Measurements from ENCODE around the gene POU3F3. TPM values are rescaled to one million over a fixed set of nuclear protein-coding genes. Genes with fewer than 3 reads are reported as not detected.

Gene POU3F3
- total RNA-seq, 2 donors from 2014 or later = 0.42 TPM; not detected in 1

GRCh38 chr2:104867813-104868504 lies 14.0 kb downstream of the POU3F3 start:
- intact Hi-C loops (cut with DNase I) = no loop called here
- DNase-seq = no peak
- Histone ChIP-seq H3K9me3 (no peaks in the 10 kb centered on the region), H3K4me1 (no peaks in the 10 kb centered on the region), H3K4me3 (no peak overlapping the region), H3K9ac (ENCODE audit: low read depth in 2 of 2, low read length in 2 of 2) (no peak overlapping the region), H3K36me3 (no peaks in the 10 kb centered on the region), H3K27ac (no peak overlapping the region), H3K27me3 (peaks cover 91% of the 10 kb centered on the region)
- TF ChIP-seq CTCF (IDR thresholded peaks at IDR 0.05) = no peak

DNA sequence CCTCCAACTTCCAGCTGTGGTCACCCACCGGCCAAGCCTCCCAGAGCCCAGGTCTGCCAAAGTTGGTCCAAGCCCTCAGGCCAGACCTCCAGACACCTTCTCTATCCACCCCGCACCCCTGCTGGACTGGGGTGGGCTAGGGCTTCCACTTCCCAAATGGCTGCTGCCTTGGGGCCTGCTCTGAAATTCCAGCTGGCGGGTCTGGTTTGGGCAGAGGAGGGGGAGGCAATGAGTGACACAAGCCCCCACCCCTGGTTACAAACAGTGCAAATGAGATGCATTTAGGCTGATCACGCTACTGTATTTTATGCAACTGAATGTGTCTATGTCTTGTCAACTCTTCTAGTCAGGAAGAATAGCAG lies 14.6 kb downstream of the POU3F3 start:
- Histone ChIP-seq H3K4me3 (no peak overlapping the region), H3K9me3 (no peaks in the 10 kb centered on the region), H3K4me1 (no peaks in the 10 kb centered on the region), H3K27me3 (peaks cover 86% of the 10 kb centered on the region), H3K9ac (ENCODE audit: low read depth in 2 of 2, low read length in 2 of 2) (no peak overlapping the region), H3K36me3 (no peaks in the 10 kb centered on the region), H3K27ac (no peak overlapping the region)
- DNase-seq = no peak
- intact Hi-C loops (cut with DNase I) = no loop called here
- no peak for TF ChIP-seq CTCF (IDR thresholded peaks at IDR 0.05)

GRCh38 chr2:104870100-104870975 lies 16.4 kb downstream of the POU3F3 start:
- intact Hi-C loops (cut with DNase I) = no loop called here
- H3K4me1 ChIP-seq = no peaks in the 10 kb centered on the region

GRCh38 chr2:104871649-104871971 lies 17.7 kb downstream of the POU3F3 start:
- no peak for DNase-seq
- Histone ChIP-seq H3K4me3 (no peak overlapping the region), H3K36me3 (no peaks in the 10 kb centered on the region), H3K9me3 (no peaks in the 10 kb centered on the region), H3K27ac (no peak overlapping the region), H3K9ac (ENCODE audit: low read depth in 2 of 2, low read length in 2 of 2) (no peak overlapping the region), H3K27me3 (peaks cover 64% of the 10 kb centered on the region), H3K4me1 (no peaks in the 10 kb centered on the region)
- intact Hi-C loops (cut with DNase I) = no loop called here
- TF ChIP-seq CTCF (IDR thresholded peaks at IDR 0.05) = no peak

More at GRCh38 chr2:104870100-104870975, 16.4 kb downstream of the POU3F3 start:
- no peak for DNase-seq
- no peak for TF ChIP-seq CTCF (IDR thresholded peaks at IDR 0.05)
- Histone ChIP-seq H3K9me3 (no peaks in the 10 kb centered on the region), H3K27ac (no peak overlapping the region), H3K36me3 (no peaks in the 10 kb centered on the region), H3K4me3 (no peak overlapping the region), H3K27me3 (peaks cover 68% of the 10 kb centered on the region), H3K9ac (ENCODE audit: low read depth in 2 of 2, low read length in 2 of 2) (no peak overlapping the region)

GRCh38 chr2:104871972-104872865 lies 18.3 kb downstream of the POU3F3 start:
- Histone ChIP-seq H3K4me3 (no peak overlapping the region), H3K27ac (no peak overlapping the region), H3K9ac (ENCODE audit: low read depth in 2 of 2, low read length in 2 of 2) (no peak overlapping the region), H3K36me3 (no peaks in the 10 kb centered on the region), H3K4me1 (no peaks in the 10 kb centered on the region), H3K9me3 (no peaks in the 10 kb centered on the region), H3K27me3 (peaks cover 58% of the 10 kb centered on the region)
- TF ChIP-seq CTCF (IDR thresholded peaks at IDR 0.05) = no peak
- DNase-seq = no peak
- intact Hi-C loops (cut with DNase I) = no loop called here
